SK-N-SH (cell line): ENCODE data around the gene DPF1. TPM values are rescaled to one million over a fixed set of nuclear protein-coding genes. Genes with fewer than 3 reads are reported as not detected.

Experiments used
- CTCF ChIA-PET: fragments of 300-600, 350-600 bp; formaldehyde crosslinking; extraction: SDS; loops from one replicate; lab custom pipeline; 2021; lab: Yijun Ruan, JAX
- POLR2A ChIA-PET: fragments of 350-600 bp; sonication (Branson Sonifier 250); formaldehyde crosslinking; extraction: SDS; loops from one replicate; lab custom pipeline; 2020; ENCODE audit warnings: antibody characterized with exemption, inconsistent platforms; lab: Yijun Ruan, JAX
- DNase-seq: peaks from one replicate; pipeline ENCODE4 v3.0.0; 2012
- H2AFZ ChIP-seq: fragments of 200-600 bp; sonication (generic); 2 replicates; pipeline ENCODE4 v1.8.1; 2016; ENCODE audit warnings: antibody characterized with exemption, mild to moderate bottlenecking, low read depth
- H3F3A ChIP-seq: fragments of 200-600 bp; sonication (generic); replicated peaks from 2 replicates; pipeline ENCODE3; 2016; ENCODE audit warnings: antibody characterized with exemption, mild to moderate bottlenecking; ENCODE audit not compliant: insufficient read depth
- H3K27ac ChIP-seq, 2 experiments: fragments of 200-500 bp in 1 of 2; fragments of 200-600 bp in 1 of 2; sonication (Bioruptor generic) in 1 of 2; sonication (generic), shearing (Covaris generic) in 1 of 2; 2 replicates each; pipeline versions ENCODE4 v1.5.1 to v1.6.1; 2014 to 2016; ENCODE audit warnings: low read depth in 2 of 2, inconsistent platforms in 1 of 2, low read length in 1 of 2, mild to moderate bottlenecking in 1 of 2, mixed read lengths in 1 of 2
- H3K27me3 ChIP-seq: fragments of 200-600 bp; sonication (generic), shearing (Covaris generic); 2 replicates; pipeline ENCODE4 v1.6.1; 2016; ENCODE audit warnings: mixed run types; ENCODE audit not compliant: insufficient read depth
- H3K36me3 ChIP-seq, 2 experiments: fragments of 200-500 bp in 1 of 2; fragments of 200-600 bp in 1 of 2; sonication (Bioruptor generic) in 1 of 2; sonication (generic) in 1 of 2; replicated peaks in 1 of 2; 2 replicates each; pipeline versions ENCODE3 to v1.5.1; 2014 to 2016; ENCODE audit warnings: low read length in 1 of 2, mild to moderate bottlenecking in 1 of 2; ENCODE audit not compliant: insufficient read depth in 2 of 2, control insufficient read depth in 1 of 2
- H3K4me1 ChIP-seq, 2 experiments: fragments of 200-500 bp in 1 of 2; fragments of 200-600 bp in 1 of 2; sonication (Bioruptor generic) in 1 of 2; sonication (generic), shearing (Covaris generic) in 1 of 2; 2 replicates each; pipeline versions ENCODE4 v1.5.1 to v1.6.1; 2014 to 2016; ENCODE audit warnings: low read depth in 1 of 2, low read length in 1 of 2, mixed run types in 1 of 2; ENCODE audit not compliant: insufficient read depth in 2 of 2, control insufficient read depth in 1 of 2
- H3K4me2 ChIP-seq: fragments of 200-600 bp; sonication (generic), shearing (Covaris generic); 2 replicates; pipeline ENCODE4 v1.6.1; 2017; ENCODE audit warnings: mixed run types
- H3K4me3 ChIP-seq, 2 experiments: fragments of 200-500 bp in 1 of 2; fragments of 200-600 bp in 1 of 2; sonication (Bioruptor generic) in 1 of 2; sonication (generic), shearing (Covaris generic) in 1 of 2; 2 replicates each; pipeline versions ENCODE4 v1.5.1 to v1.8.1; 2014 to 2016; ENCODE audit warnings: low read depth in 2 of 2, inconsistent platforms in 1 of 2, low read length in 1 of 2, mild to moderate bottlenecking in 1 of 2, mixed read lengths in 1 of 2, moderate library complexity in 1 of 2
- H3K79me2 ChIP-seq: fragments of 200-600 bp; sonication (generic); 2 replicates; pipeline ENCODE4 v1.8.1; 2017; ENCODE audit warnings: mild to moderate bottlenecking; ENCODE audit not compliant: insufficient read depth
- H3K9ac ChIP-seq: fragments of 200-600 bp; sonication (generic); 2 replicates; pipeline ENCODE4 v1.6.1; 2017; ENCODE audit warnings: mixed run types
- H3K9me2 ChIP-seq: fragments of 200-600 bp; sonication (generic); 2 replicates; pipeline ENCODE4 v1.6.1; 2017; ENCODE audit warnings: mixed run types
- H3K9me3 ChIP-seq: fragments of 200-600 bp; sonication (generic); 2 replicates; pipeline ENCODE4 v1.6.1; 2017; ENCODE audit warnings: mixed run types, mild to moderate bottlenecking, moderate library complexity
- H4K20me1 ChIP-seq: fragments of 200-600 bp; sonication (generic); 2 replicates; pipeline ENCODE4 v1.6.1; 2017; ENCODE audit warnings: mild to moderate bottlenecking, mixed run types; ENCODE audit not compliant: insufficient read depth
- EZH2phosphoT487 ChIP-seq: fragments of 200-600 bp; sonication (generic); IDR thresholded peaks from 2 replicates; pipeline ENCODE4 v1.6.1; 2017; ENCODE audit warnings: low read depth, mixed run types, mild to moderate bottlenecking, antibody characterized with exemption, moderate library complexity, borderline replicate concordance
- FOXJ3 ChIP-seq: sonication (generic); formaldehyde crosslinking; IDR thresholded peaks from 2 replicates; pipeline ENCODE4 v1.5.1; 2020; ENCODE audit warnings: mild to moderate bottlenecking, missing genetic modification reagents
- GABPA ChIP-seq: IDR thresholded peaks from 2 replicates; pipeline ENCODE4 v1.4.0; 2012; ENCODE audit warnings: low read depth, mild to moderate bottlenecking
- JUND ChIP-seq: IDR thresholded peaks from 2 replicates; pipeline ENCODE4 v1.4.0; 2012
- MAX ChIP-seq: IDR thresholded peaks from 2 replicates; pipeline ENCODE4 v1.4.0; 2012; ENCODE audit warnings: low read depth
- MEF2A ChIP-seq: IDR thresholded peaks from 2 replicates; pipeline ENCODE4 v1.4.0; 2012; ENCODE audit warnings: low read depth, borderline replicate concordance
- MXI1 ChIP-seq: IDR thresholded peaks from 2 replicates; pipeline ENCODE4 v1.6.1; 2012; ENCODE audit warnings: mild to moderate bottlenecking, low read depth, low read length, improper control_type of control experiment
- RXRA ChIP-seq: IDR thresholded peaks from 2 replicates; pipeline ENCODE4 v1.4.0; 2012; ENCODE audit warnings: low read depth, mild to moderate bottlenecking, borderline replicate concordance
- SIN3A ChIP-seq: IDR thresholded peaks from 2 replicates; pipeline ENCODE4 v1.6.1; 2012; ENCODE audit warnings: low read depth, mild to moderate bottlenecking, low read length, moderate library complexity, borderline replicate concordance
- SMC3 ChIP-seq: IDR thresholded peaks from 2 replicates; pipeline ENCODE4 v1.6.1; 2012; ENCODE audit warnings: low read depth, low read length, improper control_type of control experiment
- TAF1 ChIP-seq: IDR thresholded peaks from 2 replicates; pipeline ENCODE4 v1.6.1; 2012; ENCODE audit warnings: low read depth, mild to moderate bottlenecking, low read length, moderate library complexity, borderline replicate concordance
- TCF12 ChIP-seq: IDR thresholded peaks from 2 replicates; pipeline ENCODE4 v1.4.0; 2012
- YY1 ChIP-seq: IDR thresholded peaks from 2 replicates; pipeline ENCODE4 v1.4.0; 2012; ENCODE audit warnings: low read depth, mild to moderate bottlenecking
- WGBS: methylation state at CpG from one replicate; pipeline ENCODE4 v1.1.6; 2017; ENCODE audit warnings: low lambda C conversion rate; 5-methylcytosine and 5-hydroxymethylcytosine counted together
- polyA plus RNA-seq, 3 experiments: library from polyadenylated mRNA; depleted of rRNA; stranded (reverse); fragments of >200 nt; gene quantifications; 2 replicates each; pipeline ENCODE4 v1.2.3, GENCODE V29; 2012
- TF ChIP-seq, protein P1 (sequence below): fragments of 200-600 bp; sonication (generic); IDR thresholded peaks from 2 replicates; pipeline ENCODE4 v1.6.1; 2017; ENCODE audit warnings: antibody characterized with exemption, mild to moderate bottlenecking, moderate library complexity

DPF1 gene
- polyA plus RNA-seq, 1 of the 3 experiments (the other 2 are of a cell fraction): 4.8 TPM

- Histone ChIP-seq H3K27me3 (no peaks in the 10 kb centered on the region), H3K9me3 (peaks cover 6% of the 10 kb centered on the region; the same call in 1 of the 2 replicates), H3K27ac (no peak overlapping the region), H3K4me3 (no peak overlapping the region), H4K20me1 (no peaks in the 10 kb centered on the region), H3K79me2 (no peaks in the 10 kb centered on the region), H3K4me2 (no peak overlapping the region), H3F3A (no peaks in the 10 kb centered on the region), H3K9me2 (no peaks in the 10 kb centered on the region), H3K9ac (no peak overlapping the region), H2AFZ (no peak overlapping the region), H3K4me1 (no peaks in the 10 kb centered on the region), H3K36me3 (peaks cover 3 to 18% of the 10 kb centered on the region in 2 experiments)
- 94% methylated on average over 30 of the region's 30 CpGs for WGBS
- no peak for DNase-seq
- CTCF ChIA-PET: interaction anchor here (1.1 to 2.4 kb wide), 2 partner anchors 41 to 281 kb away, joined by 3 to 8 read pairs; no protein-coding TSS in a partner anchor
- POLR2A ChIA-PET: no interaction called here
- TF ChIP-seq JUND (no peak), YY1 (no peak), RXRA (no peak)
Observed at GRCh38 chr19:38183251-38183897, 40.6 kb downstream of the DPF1 start.

DNA sequence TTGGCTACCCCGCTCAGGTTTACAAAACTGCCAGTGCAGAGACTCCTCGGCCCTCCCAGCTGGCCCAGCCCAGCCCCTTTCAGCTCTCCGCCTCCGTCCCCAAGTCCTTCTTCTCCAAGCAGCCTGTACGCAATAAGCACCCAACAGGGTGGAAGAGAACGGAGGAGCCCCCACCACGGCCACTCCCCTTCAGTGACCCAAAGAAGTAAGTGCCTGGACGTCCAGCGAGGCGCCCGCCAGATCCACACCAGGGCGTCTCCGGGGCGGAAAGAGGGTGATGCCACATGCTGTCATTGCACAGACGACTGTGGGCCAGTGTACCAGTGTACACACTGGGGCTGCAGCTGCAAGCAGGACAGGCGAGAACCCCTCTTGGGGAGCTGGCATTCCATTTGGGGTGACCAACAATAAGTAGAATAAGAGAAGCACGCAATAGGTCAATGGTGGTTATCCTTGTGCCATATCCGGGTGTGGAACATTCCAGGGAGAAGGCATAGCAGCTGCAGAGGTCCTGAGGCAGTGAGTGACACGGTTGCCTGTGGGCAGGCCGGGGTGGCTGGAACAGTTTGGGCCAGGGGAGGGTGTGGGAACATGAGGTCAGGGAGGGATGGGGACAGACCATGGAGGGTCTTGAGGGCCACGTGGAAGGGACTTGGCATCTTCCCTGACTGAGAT, 41.3 kb downstream of the DPF1 start:
- H3K27me3 ChIP-seq: no peaks in the 10 kb centered on the region
- DNase-seq: no peak
- H3K9me3 ChIP-seq: peaks cover 6% of the 10 kb centered on the region; the same call in 1 of the 2 replicates
- H4K20me1 ChIP-seq: no peaks in the 10 kb centered on the region
- H3K36me3 ChIP-seq: peaks cover 3 to 18% of the 10 kb centered on the region in 2 experiments
- no peak overlapping the region for H3K4me3 ChIP-seq
- CTCF ChIA-PET: interaction anchor here (1.1 to 2.4 kb wide), 3 partner anchors 41 to 281 kb away, joined by 3 to 8 read pairs (median 3); no protein-coding TSS in a partner anchor
- TF ChIP-seq SIN3A: no peak
- TF ChIP-seq FOXJ3: no peak
- no peak for TF ChIP-seq GABPA
- no peak for TF ChIP-seq TCF12
- TF ChIP-seq MXI1: no peak
- H3K9me2 ChIP-seq: no peaks in the 10 kb centered on the region
- no peaks in the 10 kb centered on the region for H3K79me2 ChIP-seq
- no peak overlapping the region for H3K9ac ChIP-seq
- H3K27ac ChIP-seq: no peak overlapping the region
- H3K4me2 ChIP-seq: no peak overlapping the region
- H3K4me1 ChIP-seq: no peaks in the 10 kb centered on the region
- POLR2A ChIA-PET: no interaction called here
- WGBS: 93% methylated on average over 21 of the region's 21 CpGs
- no peaks in the 10 kb centered on the region for H3F3A ChIP-seq
- H2AFZ ChIP-seq: no peak overlapping the region

DNA sequence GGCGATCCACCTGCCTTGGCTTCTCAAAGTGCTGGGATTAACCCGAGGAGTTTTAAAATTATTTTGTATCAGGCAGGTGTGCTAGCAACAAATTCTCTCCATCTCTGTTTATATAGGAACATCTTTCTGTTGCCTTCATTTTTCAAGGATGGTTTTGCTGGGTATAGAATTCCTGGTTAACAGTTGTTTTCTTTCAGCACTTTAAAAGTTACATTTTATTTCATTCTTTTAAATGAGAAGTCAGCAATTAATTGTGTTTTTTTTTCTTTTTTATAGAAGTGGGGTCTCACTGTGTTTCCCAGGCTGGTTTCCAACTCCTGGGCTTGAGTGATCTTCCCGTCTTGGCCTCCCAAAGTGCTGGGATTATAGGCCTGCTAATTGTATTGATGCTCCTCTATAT, 44.0 kb downstream of the DPF1 start:
- no peaks in the 10 kb centered on the region for H3K27me3 ChIP-seq
- H3F3A ChIP-seq: no peaks in the 10 kb centered on the region
- no peaks in the 10 kb centered on the region for H4K20me1 ChIP-seq
- POLR2A ChIA-PET: no interaction called here
- H2AFZ ChIP-seq: no peak overlapping the region
- H3K4me2 ChIP-seq: no peak overlapping the region
- no peak overlapping the region for H3K9ac ChIP-seq
- DNase-seq: no peak
- WGBS: 97% methylated on average over 3 of the region's 3 CpGs
- H3K36me3 ChIP-seq: peaks cover 3 to 18% of the 10 kb centered on the region in 2 experiments
- H3K27ac ChIP-seq: no peak overlapping the region
- H3K4me1 ChIP-seq: no peaks in the 10 kb centered on the region; a peak in 1 of 4 replicates
- H3K9me3 ChIP-seq: peaks cover 6% of the 10 kb centered on the region; the same call in 1 of the 2 replicates
- TF ChIP-seq FOXJ3: no peak
- TF ChIP-seq, protein P1, sequence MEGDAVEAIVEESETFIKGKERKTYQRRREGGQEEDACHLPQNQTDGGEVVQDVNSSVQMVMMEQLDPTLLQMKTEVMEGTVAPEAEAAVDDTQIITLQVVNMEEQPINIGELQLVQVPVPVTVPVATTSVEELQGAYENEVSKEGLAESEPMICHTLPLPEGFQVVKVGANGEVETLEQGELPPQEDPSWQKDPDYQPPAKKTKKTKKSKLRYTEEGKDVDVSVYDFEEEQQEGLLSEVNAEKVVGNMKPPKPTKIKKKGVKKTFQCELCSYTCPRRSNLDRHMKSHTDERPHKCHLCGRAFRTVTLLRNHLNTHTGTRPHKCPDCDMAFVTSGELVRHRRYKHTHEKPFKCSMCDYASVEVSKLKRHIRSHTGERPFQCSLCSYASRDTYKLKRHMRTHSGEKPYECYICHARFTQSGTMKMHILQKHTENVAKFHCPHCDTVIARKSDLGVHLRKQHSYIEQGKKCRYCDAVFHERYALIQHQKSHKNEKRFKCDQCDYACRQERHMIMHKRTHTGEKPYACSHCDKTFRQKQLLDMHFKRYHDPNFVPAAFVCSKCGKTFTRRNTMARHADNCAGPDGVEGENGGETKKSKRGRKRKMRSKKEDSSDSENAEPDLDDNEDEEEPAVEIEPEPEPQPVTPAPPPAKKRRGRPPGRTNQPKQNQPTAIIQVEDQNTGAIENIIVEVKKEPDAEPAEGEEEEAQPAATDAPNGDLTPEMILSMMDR: no peak
- TF ChIP-seq MEF2A: no peak
- no peak for TF ChIP-seq SMC3
- no peak for TF ChIP-seq TAF1
- TF ChIP-seq MAX: no peak
- no peak for TF ChIP-seq JUND
- no peak for TF ChIP-seq EZH2phosphoT487
- CTCF ChIA-PET: interaction anchor here (0.9 to 2.2 kb wide), 2 partner anchors 38 to 278 kb away, joined by 3 to 5 read pairs; no protein-coding TSS in a partner anchor
- no peaks in the 10 kb centered on the region for H3K79me2 ChIP-seq
- H3K4me3 ChIP-seq: no peak overlapping the region
- no peaks in the 10 kb centered on the region for H3K9me2 ChIP-seq
